ENCODE results near the gene GP2. TPM values are rescaled to one million over a fixed set of nuclear protein-coding genes. Genes with fewer than 3 reads are reported as not detected.

Gene GP2
- total and polyA plus RNA-seq, 4 donors = 0.08 to 11.9 (median 0.88) TPM; not detected in 1

- DNase-seq (no peak), ATAC-seq (ENCODE audit: insufficient read depth, low FRiP score) (no peak)
- Histone ChIP-seq H3K27ac (ENCODE audit: low read depth in 1 of 2, low read length in 1 of 2) (no peak overlapping the region), H3K9ac (ENCODE audit: insufficient read depth in 1 of 2, low read length in 2 of 2) (no peak overlapping the region), H3K9me3 (ENCODE audit: control insufficient read depth in 4 of 4, insufficient read depth in 3 of 4, low read length in 3 of 4) (no peaks in the 10 kb centered on the region), H3K36me3 (ENCODE audit: control insufficient read depth in 4 of 4, insufficient read depth in 4 of 4, low read length in 4 of 4) (no peaks in the 10 kb centered on the region), H3K27me3 (ENCODE audit: control insufficient read depth in 3 of 3, insufficient read depth in 3 of 3, low read length in 2 of 3) (peaks cover 0 to 4% (median 0%) of the 10 kb centered on the region in 3 donors), H3K4me1 (ENCODE audit: control insufficient read depth in 5 of 5, insufficient read depth in 5 of 5, low read length in 5 of 5) (no peaks in the 10 kb centered on the region), H3K4me3 (no peak overlapping the region)
- no peak for TF ChIP-seq CTCF (IDR thresholded peaks at IDR 0.05; ENCODE audit: control extremely low read depth, extremely low read depth)
- WGBS, 2 donors = 79 to 85% methylated on average over 3 of the region's 3 CpGs
Observed at GRCh38 chr16:20364051-20364450, 36.7 kb upstream of the GP2 start.

GRCh38 chr16:20363191-20363590 is 35.9 kb upstream of the GP2 start:
- 48 to 68% methylated on average over 2 of the region's 2 CpGs for WGBS, 2 donors
- TF ChIP-seq CTCF (IDR thresholded peaks at IDR 0.05; ENCODE audit: control extremely low read depth, extremely low read depth) = no peak
- no peaks in the 10 kb centered on the region for H3K4me1 ChIP-seq (ENCODE audit: control insufficient read depth in 5 of 5, insufficient read depth in 5 of 5, low read length in 5 of 5)
- H3K9me3 ChIP-seq (ENCODE audit: control insufficient read depth in 4 of 4, insufficient read depth in 3 of 4, low read length in 3 of 4) = no peaks in the 10 kb centered on the region
- no peak overlapping the region for H3K9ac ChIP-seq (ENCODE audit: insufficient read depth in 1 of 2, low read length in 2 of 2)
- ATAC-seq (ENCODE audit: insufficient read depth, low FRiP score) = no peak
- no peak for DNase-seq
- H3K4me3 ChIP-seq = no peak overlapping the region
- H3K27ac ChIP-seq (ENCODE audit: low read depth in 1 of 2, low read length in 1 of 2) = no peak overlapping the region
- peaks cover 0 to 4% (median 0%) of the 10 kb centered on the region in 3 donors for H3K27me3 ChIP-seq (ENCODE audit: control insufficient read depth in 3 of 3, insufficient read depth in 3 of 3, low read length in 2 of 3)
- H3K36me3 ChIP-seq (ENCODE audit: control insufficient read depth in 4 of 4, insufficient read depth in 4 of 4, low read length in 4 of 4) = no peaks in the 10 kb centered on the region

- Histone ChIP-seq H3K4me1 (ENCODE audit: control insufficient read depth in 5 of 5, insufficient read depth in 5 of 5, low read length in 5 of 5) (no peaks in the 10 kb centered on the region), H3K27me3 (ENCODE audit: control insufficient read depth in 3 of 3, insufficient read depth in 3 of 3, low read length in 2 of 3) (no peaks in the 10 kb centered on the region), H3K9me3 (ENCODE audit: control insufficient read depth in 4 of 4, insufficient read depth in 3 of 4, low read length in 3 of 4) (peaks cover 0 to 2% (median 0%) of the 10 kb centered on the region in 4 donors), H3K4me3 (no peak overlapping the region), H3K27ac (ENCODE audit: low read depth in 1 of 2, low read length in 1 of 2) (no peak overlapping the region), H3K9ac (ENCODE audit: insufficient read depth in 1 of 2, low read length in 2 of 2) (no peak overlapping the region), H3K36me3 (ENCODE audit: control insufficient read depth in 4 of 4, insufficient read depth in 4 of 4, low read length in 4 of 4) (no peaks in the 10 kb centered on the region)
- ATAC-seq (ENCODE audit: insufficient read depth, low FRiP score) = no peak
- TF ChIP-seq CTCF (IDR thresholded peaks at IDR 0.05; ENCODE audit: control extremely low read depth, extremely low read depth) = no peak
- 53 to 66% methylated on average over 2 of the region's 2 CpGs for WGBS, 2 donors
- no peak for DNase-seq
Observed at GRCh38 chr16:20359997-20360396, 32.7 kb upstream of the GP2 start.

GRCh38 chr16:20355114-20355782 is 27.9 kb upstream of the GP2 start:
- no peak for ATAC-seq (ENCODE audit: insufficient read depth, low FRiP score)
- no peak for DNase-seq
- Histone ChIP-seq H3K9ac (ENCODE audit: insufficient read depth in 1 of 2, low read length in 2 of 2) (no peak overlapping the region), H3K9me3 (ENCODE audit: control insufficient read depth in 4 of 4, insufficient read depth in 3 of 4, low read length in 3 of 4) (peaks cover 0 to 2% (median 0%) of the 10 kb centered on the region in 4 donors), H3K4me1 (ENCODE audit: control insufficient read depth in 5 of 5, insufficient read depth in 5 of 5, low read length in 5 of 5) (no peaks in the 10 kb centered on the region), H3K4me3 (no peak overlapping the region), H3K27me3 (ENCODE audit: control insufficient read depth in 3 of 3, insufficient read depth in 3 of 3, low read length in 2 of 3) (peaks cover 0 to 3% (median 0%) of the 10 kb centered on the region in 3 donors), H3K27ac (ENCODE audit: low read depth in 1 of 2, low read length in 1 of 2) (no peak overlapping the region), H3K36me3 (ENCODE audit: control insufficient read depth in 4 of 4, insufficient read depth in 4 of 4, low read length in 4 of 4) (no peaks in the 10 kb centered on the region)
- WGBS, 2 donors = 71 to 72% methylated on average over 7 of the region's 7 CpGs
- TF ChIP-seq CTCF (IDR thresholded peaks at IDR 0.05; ENCODE audit: control extremely low read depth, extremely low read depth) = no peak

Measured in lung (tissue), 12 donors.